Dedifferentiated amniotic fluid mesenchymal stem cell (primary cell): ENCODE measurements around the gene DPYD.

Experiments
- DNase-seq: peaks from one replicate; pipeline ENCODE4 v3.0.0-alpha.2; 2016; ENCODE audit errors: extremely low spot score

The DPYD gene

DNA sequence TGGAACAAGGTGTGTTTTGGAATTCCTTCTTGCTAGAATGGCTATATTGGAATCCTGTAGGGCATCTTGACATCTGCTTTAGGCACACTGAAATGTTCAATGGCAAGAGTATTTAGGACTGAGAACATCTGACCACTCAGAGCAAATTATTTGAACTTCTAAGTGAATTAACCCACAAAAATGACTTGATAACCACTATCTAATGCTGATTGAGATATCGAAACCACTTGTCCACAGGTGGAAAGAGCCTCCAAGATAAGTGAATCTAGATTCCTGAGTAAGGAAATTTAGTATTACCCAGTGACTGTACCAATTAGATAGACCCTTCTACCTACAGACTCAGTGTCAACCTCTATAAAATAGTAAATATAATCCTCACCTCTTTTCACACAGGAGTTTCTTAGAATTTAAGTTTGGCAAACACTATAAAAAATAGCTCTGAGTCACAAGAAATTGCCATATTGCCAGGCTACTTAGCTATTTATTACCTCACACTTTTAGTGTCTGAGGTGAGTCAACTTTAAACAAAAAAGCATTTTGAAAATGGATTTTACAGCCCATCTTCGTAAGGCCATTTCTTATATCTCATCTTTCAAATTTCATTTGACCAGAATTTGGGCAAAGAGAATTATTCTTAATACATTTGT, 777.5 kb downstream of the DPYD start:
- DNase-seq = no peak

DNA sequence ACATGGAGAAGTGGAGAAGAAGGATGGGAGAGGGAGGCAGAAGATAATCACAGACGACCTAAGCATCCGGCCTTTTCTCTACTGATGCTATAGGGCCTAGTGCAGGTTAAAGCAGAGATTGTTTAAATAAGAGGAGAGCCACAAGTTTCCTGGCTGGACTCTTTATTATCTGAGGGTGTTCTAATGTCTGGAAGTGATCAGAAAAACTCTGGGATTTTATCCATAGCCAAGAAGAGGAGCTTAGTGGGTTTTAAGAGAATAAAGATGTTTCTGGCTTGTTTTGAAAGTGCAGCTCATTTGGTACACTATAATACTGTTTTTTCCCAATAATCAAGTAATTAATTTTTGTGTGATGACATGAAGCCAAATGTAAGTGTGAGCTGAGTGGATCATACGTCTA, 780.2 kb downstream of the DPYD start:
- DNase-seq = no peak

DNA sequence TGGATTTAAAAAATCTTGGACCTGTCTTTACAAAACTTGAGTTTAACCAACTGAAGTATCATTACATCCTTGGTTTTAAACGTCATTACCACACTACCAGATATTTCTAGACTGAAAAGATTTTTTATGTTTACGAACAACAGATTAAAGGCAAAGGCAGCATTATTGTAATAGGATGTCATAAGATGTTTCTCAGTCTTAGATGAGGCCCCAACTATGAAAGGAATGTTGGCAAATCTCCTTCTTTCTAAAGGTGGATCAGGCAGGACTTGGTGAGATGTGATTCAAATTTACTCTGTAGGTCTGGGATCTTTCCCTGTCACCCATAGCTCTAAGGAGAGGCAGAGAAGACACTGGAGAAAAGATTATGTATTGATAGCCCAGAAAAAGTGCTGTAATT, 781.3 kb downstream of the DPYD start:
- DNase-seq = peak; percentile 53

DNA sequence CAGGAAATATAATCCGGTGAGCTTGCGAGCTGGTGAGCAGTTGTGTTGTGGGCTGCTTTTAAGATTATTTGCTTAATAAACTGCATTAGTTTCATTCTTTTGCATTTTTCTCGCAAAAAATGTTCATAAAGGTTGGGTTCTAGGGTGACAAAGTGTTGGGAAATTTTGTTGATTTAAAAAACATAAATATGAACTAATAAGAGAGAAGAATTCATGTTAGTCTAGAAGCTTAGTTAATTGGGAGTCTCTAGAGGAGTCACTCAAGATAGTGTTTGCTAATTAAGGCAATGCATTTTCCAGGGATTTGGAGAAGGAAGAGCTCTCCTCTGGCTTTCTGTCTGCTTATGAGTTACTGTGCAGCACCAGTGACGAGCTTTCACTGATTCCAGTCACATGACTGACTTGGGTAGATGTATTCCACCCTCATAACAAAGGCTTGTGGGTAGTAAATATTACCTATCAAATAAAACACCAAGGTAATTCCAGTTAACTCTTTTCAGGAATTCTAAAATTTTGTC, 782.3 kb downstream of the DPYD start:
- DNase-seq = no peak

DNA sequence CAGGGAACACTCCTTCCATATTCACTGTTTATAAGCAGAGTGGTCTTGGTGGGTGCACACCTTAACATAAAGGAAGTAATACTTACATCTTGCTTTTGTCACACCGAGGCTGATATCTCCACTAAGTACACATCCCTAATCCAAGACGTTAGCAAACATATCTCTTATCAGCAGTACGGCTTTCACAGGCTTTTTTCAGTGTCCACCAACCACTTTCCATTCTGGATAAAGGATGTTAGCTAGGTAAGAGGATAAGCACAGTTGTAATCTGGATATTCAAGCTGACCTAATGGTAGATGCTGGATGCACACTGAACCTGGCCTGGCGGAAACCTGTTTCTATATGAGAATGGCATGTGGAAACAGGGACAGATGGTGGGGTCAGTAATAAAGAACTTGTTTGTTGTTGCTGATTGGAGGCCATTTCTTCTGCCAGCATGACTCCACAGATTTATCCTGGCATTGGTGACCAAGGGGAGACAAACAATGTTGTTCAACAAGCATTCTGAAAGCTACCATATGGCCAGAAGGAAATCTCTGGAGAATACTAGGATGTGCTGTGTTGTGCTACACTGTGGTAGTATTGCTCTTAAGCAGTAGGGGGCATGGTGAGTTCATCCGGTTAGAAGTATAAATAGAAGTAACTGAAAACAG, 782.8 kb downstream of the DPYD start:
- DNase-seq = peak; percentile 69

DNA sequence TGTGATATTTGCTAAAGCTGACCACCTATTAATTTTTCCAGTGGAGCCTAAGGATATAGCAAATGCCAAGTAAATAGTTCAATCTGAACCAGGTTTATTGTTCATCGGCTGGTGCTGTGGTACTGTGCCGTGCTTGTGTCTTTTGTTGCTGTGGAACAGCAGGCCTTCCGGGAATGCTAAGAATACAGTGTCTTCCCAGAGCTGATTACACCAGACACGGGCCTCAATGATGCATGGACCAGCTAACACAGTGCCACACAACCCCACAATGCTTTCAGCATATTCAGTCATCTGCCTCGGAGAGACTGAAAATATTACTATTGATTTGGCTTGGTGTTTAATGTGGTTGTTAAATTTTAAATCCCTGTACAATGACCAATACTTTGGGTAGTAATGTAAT, 783.8 kb downstream of the DPYD start:
- DNase-seq = no peak

DNA sequence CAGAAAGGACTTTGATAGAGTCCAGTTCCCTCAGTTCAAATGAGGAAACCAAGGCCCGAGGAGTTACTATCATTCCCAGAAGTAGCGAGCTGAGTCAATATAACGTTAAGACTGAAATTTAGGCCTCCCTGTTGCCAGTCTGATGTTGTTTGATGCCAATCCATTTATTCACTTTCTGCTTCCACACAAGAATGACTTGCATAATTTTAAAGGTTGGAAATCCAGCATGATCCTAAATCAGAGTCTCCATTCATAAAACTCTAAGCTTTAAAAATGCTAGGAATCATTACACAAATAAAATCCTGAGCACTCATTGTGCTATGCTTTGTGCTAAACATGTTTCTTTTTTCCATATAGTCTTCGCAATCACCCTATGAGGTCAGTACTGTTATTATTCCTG, 784.9 kb downstream of the DPYD start:
- no peak for DNase-seq

DNA sequence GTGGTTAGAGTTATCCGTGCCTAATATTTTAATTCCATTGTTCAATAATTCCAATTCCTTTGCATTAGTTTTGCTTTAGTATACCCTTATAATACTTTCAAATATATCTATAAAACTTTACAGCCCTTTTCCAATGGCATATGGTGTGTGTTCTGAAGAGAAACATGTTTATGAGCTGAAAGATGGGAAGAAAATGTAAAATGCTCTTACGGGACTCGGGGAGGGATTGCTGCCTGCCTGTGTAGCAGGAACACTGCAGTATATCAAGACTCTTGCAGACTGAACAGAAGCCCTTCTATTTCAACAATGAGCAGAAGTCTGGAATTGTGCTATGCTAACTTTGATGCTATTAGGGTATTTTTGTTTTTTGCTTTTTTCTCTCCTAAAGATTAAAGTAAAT, 792.4 kb downstream of the DPYD start:
- no peak for DNase-seq

DNA sequence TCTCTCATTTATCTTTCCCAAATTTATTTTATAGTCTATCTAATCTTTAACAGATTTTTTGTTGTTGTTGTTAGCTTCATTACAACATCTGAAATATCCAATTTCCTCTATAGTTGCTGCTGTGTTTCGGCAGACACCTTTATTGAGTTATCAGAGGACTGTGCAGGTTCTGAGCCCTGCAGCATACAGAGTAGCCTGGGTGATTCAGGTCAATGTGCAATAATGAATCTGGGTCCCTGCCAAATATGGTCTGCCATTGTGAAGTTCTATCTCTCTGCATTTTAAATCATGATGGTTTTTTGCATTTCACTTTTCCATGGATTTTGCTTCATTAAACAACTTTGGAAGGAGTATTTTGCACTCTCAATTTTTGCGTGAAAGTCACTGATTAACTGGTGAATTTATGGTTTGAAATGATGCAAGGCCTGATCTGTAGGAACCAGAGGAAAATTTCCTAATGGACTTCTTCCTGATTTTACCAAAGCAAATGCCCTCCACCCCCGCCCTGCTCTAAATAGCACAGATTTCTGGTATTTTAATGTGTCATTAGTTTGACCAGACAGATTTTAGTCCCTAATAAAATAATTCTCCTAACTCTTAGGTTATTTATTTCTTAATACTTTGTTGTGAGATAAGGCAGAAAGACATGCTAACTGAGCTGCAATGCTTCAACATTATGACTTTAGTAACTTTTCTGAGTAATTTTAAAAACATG, 797.0 kb downstream of the DPYD start:
- DNase-seq = no peak

DNA sequence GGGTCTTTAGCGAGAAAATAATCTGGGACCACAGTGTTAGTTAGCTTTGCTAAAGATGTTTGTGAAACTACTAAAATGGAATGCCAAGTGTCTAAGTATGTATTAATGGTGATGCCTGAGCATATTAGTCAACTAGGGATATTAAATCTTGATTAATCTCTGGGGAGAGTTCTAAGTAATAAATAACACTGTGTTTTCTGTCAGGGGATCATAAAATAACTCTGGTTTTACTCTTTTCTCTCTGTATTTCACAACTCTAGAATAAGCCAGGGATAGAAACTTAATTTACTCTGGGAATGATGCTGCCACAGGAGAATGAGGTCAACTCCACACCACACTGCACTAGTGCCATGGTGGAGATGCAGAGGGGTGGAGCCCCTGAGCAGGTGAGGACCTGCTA, 800.0 kb downstream of the DPYD start:
- no peak for DNase-seq

DNA sequence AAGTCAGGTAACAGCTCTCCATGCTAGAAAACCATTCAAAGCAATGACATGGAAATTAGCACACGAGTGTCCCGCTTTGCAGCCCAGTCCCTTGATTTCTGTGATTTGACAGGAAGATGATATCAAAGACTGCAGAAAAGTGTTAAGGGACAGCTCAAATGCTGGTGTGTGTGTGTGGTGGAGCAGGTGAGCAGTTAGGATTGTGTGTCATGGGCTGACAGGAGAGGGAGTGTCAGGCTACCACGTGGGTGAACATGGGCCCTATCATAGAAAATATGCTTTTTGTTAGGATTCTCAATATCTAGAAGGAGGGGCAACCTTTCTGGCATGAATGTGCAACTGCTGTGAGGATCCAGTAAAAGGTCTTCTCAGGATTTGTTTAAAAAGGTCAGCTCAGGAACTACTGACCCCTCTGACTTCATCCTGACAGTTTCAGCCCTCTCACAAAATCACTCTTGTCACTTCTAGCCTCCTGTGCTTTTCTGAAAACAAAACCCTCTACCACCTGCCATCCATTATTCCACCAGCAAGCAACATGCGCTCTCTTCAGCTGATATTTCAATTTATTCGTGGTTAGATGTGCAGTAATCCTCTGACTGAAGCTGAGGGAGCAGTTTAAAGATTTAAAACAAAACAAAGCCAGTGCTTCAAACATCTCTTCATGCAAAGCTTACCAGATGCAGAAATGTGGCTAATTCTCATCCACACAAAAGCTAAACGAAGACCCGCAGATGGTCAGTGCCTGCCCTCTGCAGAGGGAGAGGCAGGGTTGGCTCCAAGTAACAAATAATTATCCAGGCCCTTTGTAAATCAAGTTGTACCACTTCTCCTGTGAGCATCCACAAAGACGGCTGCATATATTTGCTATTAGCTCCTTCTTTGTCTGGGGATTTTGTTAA, 801.3 kb downstream of the DPYD start:
- no peak for DNase-seq

DNA sequence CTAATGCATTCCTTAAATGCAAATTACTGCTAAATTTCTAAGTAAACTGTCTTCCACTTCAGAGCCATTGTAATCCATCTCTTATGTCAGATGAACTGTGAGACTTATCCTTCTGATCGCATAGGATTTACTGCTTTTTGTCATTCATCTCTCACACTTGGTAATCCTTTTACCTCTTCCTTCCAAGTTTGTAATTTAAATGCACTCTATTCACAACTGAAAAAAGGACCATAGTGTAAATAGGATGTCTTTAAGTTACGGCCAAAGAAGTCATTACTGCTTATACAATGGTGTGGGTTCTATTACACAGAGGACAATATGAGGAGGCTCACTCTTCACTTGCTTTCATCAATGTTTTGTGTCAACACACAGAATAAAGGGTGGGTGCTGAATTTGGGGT, 806.0 kb downstream of the DPYD start:
- DNase-seq = no peak

DNA sequence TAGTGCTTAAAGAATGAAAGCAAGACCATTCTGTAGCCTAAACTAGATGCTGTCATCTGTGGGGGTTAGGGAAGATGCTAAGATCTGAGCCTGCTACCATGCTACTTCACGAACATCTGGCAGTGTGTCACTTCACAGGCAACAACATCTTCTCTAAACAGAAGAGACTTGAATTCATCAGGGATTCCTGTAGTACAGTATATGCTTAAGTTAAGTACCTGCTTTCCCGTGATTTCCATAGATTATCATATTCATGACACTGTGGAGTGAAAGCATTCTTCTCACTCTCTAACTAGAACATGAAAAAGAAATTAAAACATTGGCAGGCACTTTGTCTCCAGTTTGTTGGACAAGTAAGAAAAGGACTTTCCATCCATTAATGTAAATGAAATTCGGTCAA, 808.4 kb downstream of the DPYD start:
- DNase-seq = no peak

DNA sequence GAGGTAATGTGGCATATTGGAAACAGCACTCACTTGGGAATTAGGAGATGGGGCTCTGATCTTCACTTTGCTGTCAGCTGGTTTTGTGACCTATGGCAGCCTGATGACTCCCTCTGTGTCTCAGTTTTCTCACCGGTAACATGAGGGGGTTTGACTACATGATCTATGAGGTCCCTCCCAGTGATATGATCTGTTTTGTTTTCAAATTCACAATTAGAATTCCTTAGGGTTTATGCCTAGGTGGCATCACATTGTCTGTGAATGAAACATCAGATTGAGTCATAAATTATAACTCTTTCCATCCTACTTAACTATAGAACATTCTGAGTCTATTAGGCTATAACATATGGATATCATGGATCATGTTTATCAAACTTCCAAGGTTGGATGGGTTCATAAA, 812.7 kb downstream of the DPYD start:
- DNase-seq = no peak

DNA sequence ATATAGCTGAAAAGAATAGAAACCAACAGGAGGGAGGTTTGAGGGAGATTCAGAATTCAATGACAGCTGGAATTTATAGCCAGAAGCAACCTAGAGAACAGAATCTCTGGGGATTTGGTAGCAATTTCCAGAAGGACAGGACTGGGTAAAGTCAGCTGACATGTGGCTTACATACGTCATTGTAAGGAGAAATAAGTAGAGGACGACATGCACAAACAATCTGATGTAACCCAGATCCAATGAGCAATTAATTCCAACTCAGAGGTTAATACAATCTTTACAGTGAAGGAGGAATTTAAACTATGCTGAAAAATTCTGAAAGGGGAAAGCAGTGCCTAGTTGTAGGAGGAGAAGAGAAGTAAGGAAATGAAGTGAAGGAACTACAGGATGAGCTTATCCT, 815.3 kb downstream of the DPYD start:
- DNase-seq = peak; percentile 88

DNA sequence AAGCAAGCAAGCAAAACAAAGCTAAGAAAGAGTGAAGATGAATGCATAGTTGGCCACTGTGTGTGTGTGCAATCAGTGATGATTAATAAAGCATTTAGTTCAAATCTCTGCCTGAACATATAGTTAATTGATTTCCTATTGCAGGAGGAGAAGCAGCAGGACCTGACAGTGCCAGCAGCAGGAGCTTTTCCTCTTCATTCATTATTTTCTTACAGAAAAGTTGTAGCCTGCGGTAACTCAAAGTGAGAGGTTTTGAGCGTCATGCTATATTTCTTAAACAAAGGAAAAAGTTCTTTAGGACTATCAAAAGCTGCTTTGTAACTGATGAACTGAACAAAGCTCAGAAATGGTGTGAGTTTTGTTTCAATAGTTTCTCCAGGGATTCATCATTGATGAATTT, 819.3 kb downstream of the DPYD start:
- no peak for DNase-seq

DNA sequence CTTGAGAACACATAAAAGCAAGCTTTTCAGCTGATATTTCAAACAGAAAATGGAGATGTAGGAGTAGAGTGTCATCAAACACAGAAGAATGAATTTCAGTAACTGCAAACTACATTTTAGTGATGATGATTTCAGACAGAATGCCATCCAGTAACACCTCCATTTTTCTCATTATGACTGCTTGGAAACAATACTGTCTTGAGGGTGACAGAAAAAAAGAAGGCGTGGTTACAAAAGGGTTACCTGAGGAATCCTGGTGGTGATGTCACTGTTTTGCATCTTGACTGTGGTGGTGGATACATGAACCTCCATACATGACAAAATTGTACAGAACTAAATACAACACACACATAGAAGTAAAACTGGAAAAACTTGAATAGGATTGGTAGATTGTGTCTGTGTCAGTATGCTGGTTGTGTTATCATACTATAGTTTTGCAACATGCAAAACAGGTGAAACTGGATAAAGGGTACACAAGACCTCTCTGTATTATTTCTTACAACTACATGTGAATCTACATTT, 823.4 kb downstream of the DPYD start:
- no peak for DNase-seq

DNA sequence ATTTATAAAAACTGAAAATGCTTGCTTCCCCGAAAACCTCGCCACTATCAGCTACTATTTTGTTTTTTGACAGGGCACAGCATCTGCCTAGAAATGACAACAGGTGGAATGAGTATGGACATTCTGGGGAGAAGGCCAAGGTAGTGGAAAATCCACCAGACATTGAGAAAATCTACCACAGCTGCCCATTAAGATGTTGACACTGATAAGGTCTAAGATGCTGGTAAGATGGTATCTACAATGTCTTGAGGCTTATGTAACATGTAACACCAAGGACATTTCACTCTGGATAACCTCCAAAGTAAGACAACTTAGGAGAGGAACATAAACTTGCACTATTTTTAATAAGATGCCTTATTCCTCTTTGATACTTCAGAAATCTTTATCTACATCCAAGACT, 825.1 kb downstream of the DPYD start:
- DNase-seq = no peak

DNA sequence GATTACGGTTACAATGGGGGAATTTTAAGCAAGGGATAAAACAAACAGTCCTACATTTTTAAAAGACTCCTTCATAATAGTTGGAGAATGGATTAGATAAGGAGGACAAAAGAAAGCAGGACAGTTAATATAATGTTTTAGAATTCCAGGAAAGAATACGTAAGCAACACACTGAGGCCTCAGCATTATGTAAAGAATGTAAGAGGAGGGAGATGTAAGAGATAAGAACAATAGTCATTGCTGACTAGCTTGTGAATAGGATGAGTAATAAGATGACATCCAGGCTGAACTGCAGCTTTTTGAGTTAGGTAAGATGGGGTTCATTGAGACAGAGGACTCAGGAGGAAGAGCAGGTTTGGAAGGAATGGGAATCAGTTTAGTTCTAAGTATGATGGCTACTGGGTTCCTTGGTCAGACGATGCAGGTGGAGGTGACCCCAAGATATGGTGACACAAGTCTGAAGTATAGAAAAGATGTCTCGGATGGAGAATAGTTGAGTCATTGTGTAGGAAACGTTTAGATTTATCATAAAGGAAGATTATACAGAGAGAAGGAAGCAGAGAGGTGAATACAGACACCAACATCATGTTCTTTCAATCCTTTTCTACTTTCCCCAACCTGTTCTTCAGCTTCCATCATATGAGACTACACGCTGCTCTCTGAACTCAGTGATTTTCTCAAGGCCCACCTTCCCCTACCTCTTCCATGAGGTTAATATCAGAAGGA, 826.4 kb downstream of the DPYD start:
- DNase-seq = peak; percentile 78

DNA sequence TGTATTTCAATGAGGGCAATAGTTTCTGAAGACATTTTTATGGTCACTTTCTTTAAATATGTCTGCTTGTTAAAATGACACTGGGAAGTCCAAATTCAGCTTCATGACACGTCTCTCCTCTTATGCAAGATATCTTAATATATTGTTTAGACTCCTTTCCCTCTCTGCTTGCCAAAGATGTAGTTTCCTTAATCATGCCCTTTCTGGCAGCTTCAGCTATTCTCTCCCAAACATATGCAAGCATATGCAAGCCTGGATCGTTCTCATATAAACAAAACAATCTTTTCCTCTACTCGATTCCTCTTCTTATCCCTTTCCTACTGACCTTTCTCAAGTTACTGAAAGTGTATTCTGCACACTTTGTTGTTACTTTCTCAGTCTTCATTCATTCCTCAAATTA, 827.1 kb downstream of the DPYD start:
- peak; percentile 68 for DNase-seq

DNA sequence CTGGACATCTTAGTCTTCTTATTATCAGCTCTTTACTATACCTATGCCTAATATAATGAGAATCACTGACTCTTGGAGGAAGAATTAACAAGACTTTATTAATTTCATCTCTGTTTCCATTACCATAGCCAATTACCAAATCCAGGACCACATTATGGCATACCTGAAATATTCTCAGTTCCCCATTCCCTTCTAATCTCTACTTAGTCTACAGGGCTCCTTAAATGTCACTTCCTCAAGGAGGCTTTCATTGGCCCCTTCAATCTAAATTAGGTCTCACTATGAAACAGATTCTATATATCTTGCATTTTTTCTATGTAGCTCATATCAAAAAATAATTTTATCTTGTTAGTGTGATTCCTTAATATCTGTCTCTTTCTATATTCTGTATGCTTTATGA, 828.0 kb downstream of the DPYD start:
- DNase-seq = no peak
